Uterus (tissue), 2 donors: ENCODE results near the gene PAFAH2.

Experiments
- CTCF ChIP-seq, 4 experiments: fragments of 200-600 bp in 2 of 4; fragments of 450-650 bp in 2 of 4; sonication (generic) in 2 of 4; IDR thresholded peaks; one replicate each; pipeline ENCODE4 v1.5.1; 2016 to 2019; ENCODE audit warnings: antibody characterized with exemption in 4 of 4, mild to moderate bottlenecking in 2 of 4, moderate library complexity in 1 of 4
- POLR2A ChIP-seq, 2 donors: fragments of 450-650 bp; IDR thresholded peaks; one replicate each; pipeline ENCODE4 v1.6.1; 2016; ENCODE audit warnings: antibody characterized with exemption in 2 of 2, mild to moderate bottlenecking in 1 of 2, moderate library complexity in 1 of 2

GRCh38 chr1:25926731-25927496, 70.9 kb downstream of the PAFAH2 start:
- TF ChIP-seq CTCF (IDR thresholded peaks at IDR 0.05): no peak
- TF ChIP-seq POLR2A (IDR thresholded peaks at IDR 0.05): no peak
